SIG-M5 treated with dmso at 0.1 percent for 504 hours (cell line): ENCODE data around the gene GALNT15.

Source experiments
- DNase-seq: peaks from one replicate; lab custom pipeline; 2025; ENCODE audit not compliant: unreplicated experiment; lab: John Stamatoyannopoulos, UW

Gene GALNT15

DNA sequence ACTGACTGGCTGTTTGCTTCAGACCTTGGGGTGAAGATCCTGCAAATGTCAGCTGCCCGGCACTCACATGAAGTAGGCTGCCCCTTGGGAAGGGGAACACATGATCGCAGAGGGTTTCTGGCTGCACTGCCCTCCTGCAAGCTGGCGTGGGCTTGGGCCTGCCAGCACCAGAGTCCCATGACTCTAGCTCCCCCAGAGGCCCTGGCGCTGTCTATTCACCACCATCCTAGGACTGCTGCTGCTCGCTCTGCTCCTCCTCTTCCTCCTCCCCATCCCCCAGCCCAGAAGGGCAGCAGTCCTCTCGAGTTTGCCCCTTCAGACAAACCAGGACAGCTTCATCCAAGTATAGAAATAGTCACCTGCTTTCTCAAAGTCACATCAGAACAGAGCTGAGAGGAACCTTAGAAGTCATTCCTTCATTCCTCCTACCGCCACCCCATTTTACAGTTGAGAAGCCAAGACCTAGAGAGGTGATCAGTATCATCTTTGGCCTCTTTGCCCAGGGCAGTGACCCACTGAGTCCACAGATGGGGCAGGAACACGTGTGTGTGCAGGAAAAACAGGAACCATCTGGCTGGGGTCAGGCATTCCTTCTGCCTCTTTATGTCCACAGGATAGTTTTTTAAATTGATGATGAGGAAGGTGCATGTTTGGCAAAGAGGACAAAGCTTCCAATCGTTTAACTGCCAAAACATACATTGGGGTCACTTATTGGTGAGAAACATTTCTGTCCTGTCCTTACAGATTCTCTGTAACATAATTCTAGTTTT is 77.0 kb downstream of the GALNT15 start:
- DNase-seq = no peak

DNA sequence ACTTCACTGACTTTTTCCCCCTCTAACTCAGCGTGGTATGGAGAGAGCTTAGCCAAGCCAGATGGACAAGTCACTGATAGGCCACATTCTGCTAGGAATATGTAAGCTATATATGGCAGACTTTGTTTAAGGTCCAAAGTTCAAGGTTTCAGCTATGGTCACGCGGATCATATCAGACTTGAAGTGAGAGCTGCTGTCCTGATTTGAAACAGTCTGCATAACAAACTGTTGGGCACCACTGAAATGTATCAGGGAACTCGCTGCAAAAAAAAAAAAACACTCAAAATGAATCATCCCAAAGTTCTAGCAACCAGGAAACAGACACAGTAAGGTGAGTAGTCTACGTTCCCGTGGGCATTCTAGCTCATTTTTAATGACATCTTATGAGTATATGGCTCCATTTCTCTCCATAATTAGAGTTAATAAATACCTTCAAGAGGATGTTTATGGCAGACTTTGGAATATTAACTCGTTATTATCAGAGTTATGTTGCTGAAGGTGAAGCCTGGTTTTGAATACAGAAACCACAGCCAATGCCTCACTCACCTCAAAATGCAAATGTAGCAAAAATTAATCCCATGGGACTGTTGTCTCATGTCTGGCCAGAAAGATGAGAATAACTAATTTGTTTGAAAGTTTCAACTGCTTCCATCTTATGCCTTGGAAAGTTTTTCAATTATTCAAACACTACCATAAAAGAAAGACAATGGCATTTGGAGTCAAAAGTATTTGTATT is 77.9 kb downstream of the GALNT15 start:
- DNase-seq = no peak

DNA sequence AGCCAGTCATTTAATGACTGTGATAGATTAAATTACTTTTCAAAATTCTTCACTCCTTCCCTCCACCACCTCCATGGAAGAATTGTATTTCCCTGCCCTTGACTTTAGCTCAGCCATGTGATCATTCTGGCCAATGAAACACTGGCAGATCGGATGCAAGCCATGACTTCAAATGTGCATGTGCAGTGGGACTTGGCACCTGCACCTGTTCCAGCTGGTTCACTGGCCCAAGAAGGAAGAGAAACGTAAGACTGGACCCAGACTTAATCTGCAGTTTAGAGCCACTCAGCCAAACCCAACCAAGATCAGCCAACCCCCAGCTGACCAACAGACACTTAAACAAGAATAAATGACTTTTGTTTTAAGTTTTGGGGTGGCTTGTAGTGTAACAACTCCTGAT is 78.5 kb downstream of the GALNT15 start:
- DNase-seq = no peak

DNA sequence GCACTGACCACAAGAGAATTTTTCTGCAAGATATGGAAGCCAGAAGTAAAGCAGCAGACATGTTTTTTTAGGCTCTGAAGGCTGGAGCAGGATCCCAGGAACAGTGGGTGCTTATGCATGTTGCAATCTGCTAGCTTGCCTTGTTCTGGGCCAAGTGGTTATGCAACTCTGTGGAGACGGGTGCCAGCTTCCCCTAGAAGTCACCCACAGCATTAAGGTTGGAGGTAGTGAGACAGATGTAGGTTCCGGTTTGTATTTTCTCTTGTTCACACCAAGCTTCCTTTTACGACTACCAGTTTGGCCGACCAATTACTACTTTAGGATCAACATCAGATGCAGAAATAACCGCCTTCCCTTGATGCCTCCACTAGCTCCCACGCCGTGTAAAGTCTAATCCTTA is 79.1 kb downstream of the GALNT15 start:
- peak; percentile 98 for DNase-seq

DNA sequence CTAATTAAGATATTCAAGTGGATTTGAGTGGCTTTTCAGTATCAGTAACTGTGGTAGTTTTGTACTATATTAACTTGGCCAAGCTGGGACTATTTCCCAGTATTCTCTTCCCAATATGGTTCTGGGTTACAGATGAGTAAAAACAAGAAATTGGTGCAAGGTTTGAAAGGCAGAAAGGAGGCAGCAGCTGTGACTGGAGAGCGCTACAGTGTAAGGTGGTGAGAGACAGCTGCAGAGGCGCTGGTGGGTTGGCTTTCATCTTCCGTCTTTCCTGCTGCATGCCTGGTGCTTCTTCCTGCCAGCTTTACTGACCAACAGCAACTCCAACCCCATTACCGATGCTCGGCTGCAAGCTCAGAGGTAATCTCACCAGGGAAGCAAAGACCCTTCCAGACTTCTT is 80.4 kb downstream of the GALNT15 start:
- DNase-seq = no peak

DNA sequence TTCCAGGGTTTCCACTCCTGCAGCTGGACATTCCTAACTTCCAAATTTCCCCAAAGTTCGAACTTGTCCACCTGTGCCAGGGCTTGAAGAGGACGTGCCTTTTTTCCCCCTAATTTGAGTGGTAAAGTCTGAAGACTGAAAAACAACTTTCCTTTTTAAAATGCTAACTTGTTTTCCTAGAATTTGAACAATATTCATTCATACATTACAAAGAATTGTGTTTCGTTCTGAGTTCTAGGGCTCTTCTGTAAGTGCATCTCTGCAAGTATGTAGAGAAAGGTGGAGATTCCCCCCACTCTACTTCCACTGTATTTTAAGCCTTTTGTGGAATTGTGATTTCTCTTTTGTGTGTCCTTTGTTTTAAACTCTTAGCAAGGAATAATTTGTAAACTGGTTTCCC is 80.8 kb downstream of the GALNT15 start:
- DNase-seq = no peak

DNA sequence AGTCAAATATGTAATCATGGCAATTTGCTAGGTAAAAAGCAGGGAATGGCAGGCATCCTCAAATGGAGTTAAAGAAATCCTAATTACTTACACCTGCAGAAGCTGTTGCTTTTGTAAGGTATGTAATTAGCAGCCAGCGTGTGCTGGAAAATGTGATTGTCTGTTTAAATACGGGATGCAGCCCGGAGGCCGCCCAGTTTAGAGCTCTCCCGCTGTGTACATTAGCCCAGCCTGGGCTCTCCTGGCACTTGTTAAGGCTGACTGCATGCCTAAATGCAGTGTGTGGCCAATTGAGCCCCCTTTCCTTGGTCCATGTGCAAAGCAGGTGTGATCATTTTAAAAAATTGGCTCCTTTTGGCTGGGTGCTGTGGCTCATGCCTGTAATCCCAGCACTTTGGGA is 81.2 kb downstream of the GALNT15 start:
- no peak for DNase-seq

DNA sequence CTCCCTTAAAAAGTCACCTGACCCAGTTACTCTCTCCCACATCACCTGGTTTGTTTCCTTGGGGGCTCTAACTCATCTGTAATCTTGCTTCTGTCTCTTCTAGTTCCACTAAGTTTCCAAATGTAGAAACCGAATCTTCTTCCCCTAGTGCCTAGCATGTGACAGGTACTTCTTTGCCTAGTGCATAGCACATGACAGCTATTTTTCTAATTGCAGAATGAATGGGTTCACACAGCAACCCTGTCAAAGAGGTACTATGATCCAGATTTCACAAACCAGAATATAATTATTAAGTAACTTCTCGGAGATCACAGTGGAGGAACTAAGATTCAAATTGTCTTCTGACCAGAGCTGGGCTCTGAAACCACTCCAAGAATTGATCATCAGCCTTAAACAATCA is 82.8 kb downstream of the GALNT15 start:
- DNase-seq = no peak

- DNase-seq = no peak
Measured at GRCh38 chr3:16258177-16258576, 83.7 kb downstream of the GALNT15 start.

- DNase-seq = no peak
Measured at GRCh38 chr3:16258866-16259265, 84.4 kb downstream of the GALNT15 start.

- DNase-seq = no peak
Measured at GRCh38 chr3:16260046-16260445, 85.6 kb downstream of the GALNT15 start.

DNA sequence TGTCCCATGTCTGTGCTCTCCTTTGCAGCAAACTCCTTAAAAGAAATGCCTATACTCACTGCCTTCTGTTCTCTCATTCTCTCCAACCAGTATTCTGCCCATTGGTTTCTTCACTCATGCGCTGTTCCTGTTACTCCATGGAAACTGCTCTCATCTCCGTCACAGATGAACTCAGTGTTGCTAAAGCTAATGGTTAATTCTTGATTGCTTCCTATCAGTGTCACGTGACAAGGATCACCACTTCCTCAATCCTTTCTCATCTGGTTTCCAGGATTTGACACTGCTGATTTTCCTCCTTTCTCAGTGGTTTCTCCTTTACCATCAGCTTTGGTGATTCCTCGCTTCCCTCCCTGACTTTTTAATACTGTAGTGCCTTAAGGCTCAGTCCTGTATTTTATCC is 87.7 kb downstream of the GALNT15 start:
- no peak for DNase-seq

DNA sequence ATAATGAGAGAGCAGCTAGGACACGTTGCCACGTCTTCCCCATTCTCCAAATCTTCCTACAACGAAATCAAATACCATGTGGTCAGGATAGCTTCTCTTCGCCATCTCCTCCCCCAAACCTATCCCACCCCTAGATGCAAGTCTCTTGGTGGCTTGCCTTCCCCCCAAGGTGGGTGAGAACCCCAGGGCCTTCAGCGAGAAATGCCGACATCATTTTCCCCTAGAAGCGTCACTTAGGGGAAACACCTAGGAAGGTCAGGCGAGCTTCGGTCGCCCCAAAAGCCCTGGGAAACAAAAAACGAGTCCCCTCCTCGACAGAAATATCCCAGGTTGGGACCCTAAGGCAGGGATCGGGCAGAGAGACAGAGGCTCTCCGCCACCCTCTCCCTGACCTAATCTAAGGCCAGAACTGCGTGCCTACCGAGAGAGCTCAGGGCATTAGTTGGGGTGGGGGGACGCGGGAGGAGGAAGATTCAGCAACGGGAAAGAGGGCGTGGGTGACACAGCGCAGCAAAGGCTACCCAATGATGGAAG is 89.8 kb downstream of the GALNT15 start:
- peak; percentile 8 for DNase-seq

GRCh38 chr3:16264708-16265454 is 90.4 kb downstream of the GALNT15 start, which contains the start of the genes DPH3 and OXNAD1:
Gene DPH3, minus strand, starts transcription at chr3:16264943. Its CDS starts 67 bp downstream, at chr3:16264876.
Gene OXNAD1, plus strand, starts transcription at chr3:16265212. Its CDS starts 5,741 bp downstream, at chr3:16270953.
- DNase-seq = peak; percentile 100

DNA sequence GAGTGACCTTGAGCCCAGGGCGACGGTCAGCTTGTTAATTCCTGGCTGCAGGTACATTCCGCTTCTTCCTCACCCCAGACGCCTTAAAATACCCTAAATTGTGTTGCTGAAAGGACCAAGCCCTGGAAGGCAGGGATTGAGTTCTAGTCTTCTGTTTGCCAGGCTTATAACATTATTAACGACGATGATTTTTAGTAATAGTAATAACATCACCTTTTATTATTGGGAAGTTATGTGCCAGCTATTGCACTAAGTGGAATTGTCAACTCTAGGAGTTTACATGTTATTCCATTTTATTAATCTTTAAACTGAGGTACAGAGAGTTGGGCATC is 90.9 kb downstream of the GALNT15 start:
- DNase-seq = no peak

GRCh38 chr3:16266714-16267113 is 92.2 kb downstream of the GALNT15 start:
- no peak for DNase-seq

DNA sequence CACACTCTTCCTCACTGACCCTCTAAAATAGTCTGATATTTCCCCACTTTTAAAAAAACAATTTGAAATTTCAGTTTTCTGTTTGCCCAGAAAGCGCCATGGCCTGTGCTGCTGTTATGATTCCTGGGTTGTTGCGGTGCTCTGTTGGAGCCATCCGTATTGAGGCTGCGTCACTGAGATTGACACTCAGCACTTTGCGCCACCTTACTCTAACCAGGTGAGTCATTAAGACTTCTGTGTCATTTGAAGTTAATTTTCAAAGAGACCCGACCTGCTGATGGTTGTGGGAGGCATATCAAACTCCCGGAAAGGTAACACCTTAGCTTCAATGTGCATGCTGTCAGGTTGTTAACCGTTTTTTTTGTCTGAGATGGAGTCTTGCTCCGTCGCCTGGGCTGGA is 96.4 kb downstream of the GALNT15 start:
- no peak for DNase-seq

DNA sequence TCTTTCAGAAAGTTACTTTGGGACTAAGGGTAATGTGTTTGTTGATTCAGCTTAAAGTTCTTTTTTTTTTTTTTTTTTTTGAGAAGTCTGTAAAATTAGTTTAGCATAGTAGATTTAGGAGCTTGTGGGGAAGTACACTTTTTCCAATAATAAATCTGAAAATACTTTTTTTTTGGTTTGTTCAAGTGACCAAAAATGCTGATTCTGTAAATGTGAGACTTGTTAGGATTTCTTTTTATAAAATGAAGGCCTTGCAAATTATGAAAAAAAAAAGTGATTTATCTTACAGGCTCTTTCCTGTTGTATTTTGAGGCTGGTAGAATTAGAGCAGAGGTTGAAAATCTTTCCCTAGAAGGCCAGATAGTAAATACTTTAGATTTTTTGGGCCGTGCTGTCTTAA is 98.1 kb downstream of the GALNT15 start:
- no peak for DNase-seq

DNA sequence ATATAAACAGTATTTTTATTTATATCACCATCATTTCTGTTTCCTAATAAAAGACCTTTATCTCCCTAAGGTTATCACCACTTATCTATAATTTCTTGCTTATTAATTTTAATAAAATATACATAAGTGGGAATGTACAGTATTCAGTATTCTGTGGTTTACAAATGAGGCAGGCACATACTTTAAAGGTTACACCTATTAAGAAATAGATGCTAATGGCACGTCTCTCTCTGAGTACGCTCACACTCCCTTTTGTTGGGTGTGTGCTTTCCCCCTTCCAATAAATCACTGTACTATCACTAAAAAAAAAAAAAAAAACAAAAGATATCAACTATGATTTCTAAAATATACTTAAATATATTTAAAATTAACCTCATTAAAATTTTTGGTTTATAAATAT is 99.4 kb downstream of the GALNT15 start:
- no peak for DNase-seq

- DNase-seq = no peak
Measured at GRCh38 chr3:16277471-16277870, 103.0 kb downstream of the GALNT15 start.

DNA sequence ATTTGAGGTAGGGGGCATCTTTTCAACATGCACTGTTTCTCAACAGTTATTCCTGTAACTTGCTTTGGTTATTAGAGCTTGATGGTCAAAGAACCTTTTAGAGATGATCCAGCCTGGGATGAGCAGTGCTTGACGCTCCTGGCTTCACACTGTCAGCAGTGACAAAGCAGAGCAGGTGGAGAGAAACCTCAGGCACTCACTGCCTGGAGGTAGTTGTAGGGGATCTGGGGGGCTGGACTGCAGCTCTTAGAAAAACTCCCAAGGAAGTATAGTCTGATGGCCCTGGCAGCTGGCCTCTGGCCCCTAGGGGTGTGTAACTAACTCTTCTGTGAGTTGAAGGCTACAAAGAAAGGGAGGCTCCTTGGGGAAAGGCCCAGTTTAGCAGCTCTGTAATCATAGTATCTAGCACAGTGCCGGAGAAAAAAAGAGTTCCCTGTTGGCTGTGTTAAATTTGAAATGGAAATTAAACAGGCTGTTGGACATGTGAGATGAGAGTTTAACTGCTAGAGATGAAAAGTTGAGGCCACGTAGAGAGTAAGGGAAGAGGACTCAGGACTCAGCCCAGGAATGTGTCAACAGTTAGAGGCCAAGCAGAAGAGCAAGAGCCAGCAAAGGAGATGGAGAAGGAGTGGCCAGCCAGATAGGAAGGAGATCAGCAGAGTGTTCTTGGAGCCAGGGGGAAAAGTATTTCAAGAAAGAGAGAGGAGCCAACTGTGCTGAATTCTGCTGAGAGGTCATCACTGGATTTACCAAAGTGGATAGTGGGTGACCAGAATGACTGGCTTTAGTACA is 104.7 kb downstream of the GALNT15 start:
- DNase-seq = no peak
